GM18499 (cell line): ENCODE results near the gene DGUOK.

Source experiments
- ATAC-seq: cut with Tn5 transposase; IDR thresholded peaks from one replicate; pipeline ENCODE4 v1.9.1; 2021; ENCODE audit warnings: moderate number of reproducible peaks; ENCODE audit not compliant: insufficient read depth, unreplicated experiment

Gene DGUOK

GRCh38 chr2:73972846-73973245 lies 46.2 kb downstream of the DGUOK start:
- no peak for ATAC-seq

DNA sequence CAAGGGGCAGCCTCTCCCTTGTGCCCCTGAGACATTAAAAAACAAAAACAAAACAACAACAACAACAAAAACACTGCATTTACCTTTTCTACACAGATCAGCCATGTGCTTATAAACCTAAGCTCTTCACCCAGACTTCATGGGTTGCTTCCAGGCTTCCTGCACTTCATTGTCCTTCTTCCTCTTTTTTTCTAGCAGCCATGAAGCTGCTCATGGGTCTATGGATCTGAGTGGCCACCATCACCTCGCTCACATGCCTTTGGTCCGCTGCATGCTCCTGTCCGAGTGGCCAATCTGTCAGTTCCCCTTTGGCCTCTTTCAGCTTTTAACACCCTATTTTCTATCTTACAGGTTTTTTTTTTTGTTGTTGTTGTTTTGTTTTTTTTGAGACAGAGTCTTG lies 49.1 kb downstream of the DGUOK start:
- no peak for ATAC-seq

GRCh38 chr2:73976803-73977202 lies 50.1 kb downstream of the DGUOK start:
- ATAC-seq: no peak

- ATAC-seq: no peak
These were observed 50.8 kb downstream of the DGUOK start for GRCh38 chr2:73977466-73977865.

DNA sequence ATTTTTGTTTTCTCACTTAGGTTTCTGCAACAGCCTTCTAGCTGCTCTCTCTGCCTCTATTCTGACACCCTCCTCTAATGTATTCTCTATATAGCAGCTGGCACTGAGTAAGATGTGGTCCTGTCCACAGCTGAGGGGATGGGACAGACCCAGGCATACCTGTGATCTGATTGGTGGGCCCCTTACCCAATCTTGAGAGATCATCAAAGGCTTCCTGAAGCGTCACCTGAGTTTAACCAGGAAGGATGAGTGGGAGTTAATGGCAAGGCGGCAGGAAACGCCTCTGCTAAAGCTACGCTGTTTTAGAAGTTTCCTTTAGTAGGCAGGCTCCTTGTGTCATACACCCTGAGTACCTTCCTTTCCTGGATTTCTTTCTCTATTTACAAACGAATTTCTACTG lies 52.3 kb downstream of the DGUOK start:
- no peak for ATAC-seq

DNA sequence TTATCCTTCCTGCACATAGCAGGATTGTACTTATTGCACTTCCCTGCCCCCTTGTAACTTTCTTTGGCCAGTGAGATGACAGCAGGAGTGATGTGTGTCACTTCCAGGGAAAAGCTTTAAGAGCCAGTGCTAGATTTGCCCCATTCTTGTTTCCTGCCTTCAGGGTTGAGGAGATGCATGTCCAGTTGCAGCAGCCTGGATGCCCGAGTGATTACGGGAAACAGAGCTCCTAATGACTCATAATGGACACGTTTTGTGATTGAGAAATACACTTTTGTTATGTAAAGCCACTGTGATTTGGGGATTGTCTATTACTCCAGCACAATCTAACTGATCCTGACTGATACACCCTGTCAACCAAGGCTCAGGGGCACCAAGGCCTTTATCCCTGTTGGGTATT lies 53.0 kb downstream of the DGUOK start:
- no peak for ATAC-seq

DNA sequence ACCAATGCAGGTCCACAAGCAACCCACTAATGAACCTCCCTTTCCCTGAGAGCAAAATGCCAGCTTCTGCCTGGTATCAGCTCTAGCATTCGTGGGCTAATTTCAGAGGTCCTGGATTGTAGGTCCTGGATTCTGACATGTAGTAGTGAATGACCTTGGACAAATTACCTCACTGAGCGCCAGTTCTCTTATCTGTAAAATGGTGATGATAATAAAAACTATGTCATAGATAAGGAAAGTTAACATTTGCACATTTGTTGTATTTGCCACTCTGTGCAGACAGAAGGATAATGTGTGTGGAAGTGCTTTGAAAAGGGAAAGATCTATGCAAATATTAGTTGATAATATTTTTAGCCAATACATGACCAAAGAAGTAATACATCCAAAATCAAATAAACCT lies 53.9 kb downstream of the DGUOK start:
- ATAC-seq: no peak

- no peak for ATAC-seq
These were observed 54.7 kb downstream of the DGUOK start for GRCh38 chr2:73981081-73982001.

DNA sequence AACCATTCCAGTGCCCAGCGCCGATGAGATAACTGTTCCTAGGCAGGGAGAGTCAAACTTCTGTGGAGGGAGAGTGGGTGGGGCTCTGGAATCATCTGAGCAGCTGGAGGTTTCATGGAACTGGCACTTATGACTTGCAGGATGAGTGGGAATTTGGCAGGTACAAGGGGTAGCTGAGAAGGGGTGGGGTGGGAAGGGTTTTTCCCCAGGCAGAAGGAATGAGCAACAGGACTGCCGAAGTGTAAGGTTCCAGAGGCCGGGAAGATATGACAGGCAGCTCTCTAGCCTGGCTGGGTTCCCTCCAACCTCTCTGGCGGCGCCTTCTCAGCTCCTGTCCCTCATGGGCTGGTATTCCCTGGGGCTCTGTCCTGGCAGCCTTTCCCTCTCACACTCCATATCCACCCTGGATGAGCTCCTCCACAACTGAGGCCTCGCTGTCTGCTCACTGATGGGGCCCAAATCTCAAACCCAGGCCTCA lies 55.5 kb downstream of the DGUOK start:
- no peak for ATAC-seq

DNA sequence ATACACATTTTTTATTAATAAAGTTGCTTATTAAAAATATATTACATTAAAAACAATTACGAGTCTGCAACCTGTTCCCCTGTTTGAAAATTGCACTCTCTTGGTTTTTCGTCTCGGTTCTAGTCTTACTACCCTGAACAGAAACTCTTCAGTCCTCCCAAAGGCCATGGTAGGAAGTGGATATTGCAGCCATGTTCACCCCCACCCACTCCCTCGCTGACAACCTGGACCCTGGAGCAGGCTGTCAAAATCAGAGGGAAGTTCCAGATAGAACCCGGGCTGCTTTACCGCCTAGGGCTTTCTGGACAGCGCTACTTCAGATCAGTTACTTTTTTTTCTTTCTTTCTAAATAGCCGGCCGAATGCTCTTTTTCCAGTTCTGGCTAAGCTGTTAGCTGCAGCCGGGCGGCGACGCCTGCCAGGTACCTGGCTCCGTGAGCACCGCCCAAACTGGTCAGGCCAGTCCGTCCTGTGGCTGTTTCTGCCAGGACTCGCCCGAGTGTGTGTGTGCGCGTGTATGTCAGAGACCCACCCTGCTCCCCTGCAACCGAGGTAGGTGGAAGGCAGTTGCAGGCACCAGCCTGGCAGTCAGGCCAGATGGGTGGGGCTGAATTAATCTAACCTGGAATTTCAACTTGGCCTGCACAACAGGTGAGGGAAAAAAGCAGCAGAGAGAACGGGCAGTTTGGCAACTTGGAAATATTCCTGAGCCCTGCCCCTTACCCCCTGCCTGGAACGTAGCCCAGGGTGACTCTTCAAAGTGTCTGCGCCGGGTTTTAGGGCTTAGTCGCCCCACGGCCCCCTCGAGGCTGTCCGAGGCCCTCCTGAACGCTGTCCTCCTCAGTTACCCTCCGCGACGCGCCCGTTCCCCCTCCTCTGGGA lies 56.9 kb downstream of the DGUOK start:
- no peak for ATAC-seq

DNA sequence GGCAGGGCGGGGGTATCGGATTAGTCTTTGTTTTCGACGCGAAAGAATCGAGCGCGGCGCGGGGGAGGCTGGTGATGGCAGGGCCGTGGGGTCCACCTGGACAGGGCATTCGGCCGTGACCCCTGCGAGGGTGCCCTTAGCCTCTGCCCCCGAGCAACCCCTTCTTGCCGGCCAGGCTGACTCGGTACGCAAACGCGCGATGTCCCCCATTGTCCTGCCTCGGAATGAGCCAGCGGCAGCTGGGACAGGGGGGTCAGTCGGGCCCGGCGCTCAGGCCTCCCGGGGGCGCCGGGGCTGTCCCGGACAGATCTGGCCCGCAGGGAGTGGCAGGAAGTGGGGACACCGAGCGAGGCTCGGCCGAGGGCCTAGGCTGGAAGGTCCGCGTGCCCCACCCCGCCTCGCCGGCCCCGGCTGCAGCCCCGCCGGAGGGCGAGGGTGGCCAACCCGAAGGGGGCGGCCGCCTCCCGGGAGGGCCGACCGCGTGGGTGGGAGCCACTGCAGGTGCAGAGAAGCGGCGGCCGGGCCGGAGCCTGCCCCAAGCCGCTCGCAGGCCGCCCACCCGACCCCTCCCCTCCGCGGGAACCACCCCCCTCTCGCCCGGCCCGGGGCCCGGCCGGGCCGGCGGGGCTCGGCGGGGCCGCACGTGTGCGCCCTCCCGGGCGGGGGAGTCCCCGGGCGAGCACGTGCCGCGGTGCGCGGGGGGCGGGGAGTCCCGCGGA lies 57.7 kb downstream of the DGUOK start, which contains the start of gene TET3:
Gene TET3 (plus strand): TSS at position 708 of the 719 bp plus-strand sequence. CDS start 1,494 bp downstream, outside the sequence.
- no peak for ATAC-seq

- no peak for ATAC-seq
These were observed 58.2 kb downstream of the DGUOK start for GRCh38 chr2:73984922-73985307.

DNA sequence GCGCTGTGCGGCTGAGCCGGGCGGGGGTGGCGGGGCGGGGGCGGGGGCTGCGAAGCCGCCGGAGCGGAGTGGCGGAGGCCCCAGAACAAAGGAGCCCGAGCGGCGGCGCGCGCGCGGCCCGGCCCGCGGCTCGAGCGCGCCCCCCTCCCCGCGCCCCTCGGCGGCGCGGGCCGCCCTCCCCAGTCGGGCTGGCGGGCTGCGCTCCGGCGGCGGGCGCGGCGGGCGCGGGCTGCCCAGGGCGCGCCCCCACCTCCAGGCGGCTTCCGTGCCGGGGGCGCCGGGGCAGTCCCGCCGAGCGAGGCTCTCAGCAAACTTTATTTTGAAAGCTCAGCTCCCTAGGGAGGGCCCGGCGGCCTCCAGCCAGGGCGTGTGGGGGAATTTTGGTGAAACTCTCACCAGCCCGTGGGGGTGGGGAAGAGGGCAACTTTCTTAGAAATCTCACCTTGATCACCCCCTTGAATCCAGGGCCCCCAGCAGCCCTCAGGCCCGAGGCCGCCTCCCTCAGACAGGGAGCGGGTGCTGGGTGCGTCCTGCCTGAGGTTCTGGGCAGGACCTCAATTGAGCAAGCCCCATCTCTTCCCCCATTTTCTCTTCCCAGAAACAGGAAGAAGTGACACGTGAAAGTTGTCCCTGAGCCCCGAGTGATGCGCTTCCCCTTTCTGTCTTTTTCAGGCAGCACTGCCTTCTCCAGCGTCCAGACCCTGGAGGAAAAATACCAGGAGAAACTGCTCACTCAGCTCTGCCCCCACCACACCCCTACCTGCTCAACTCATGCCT lies 58.8 kb downstream of the DGUOK start:
- ATAC-seq: no peak

DNA sequence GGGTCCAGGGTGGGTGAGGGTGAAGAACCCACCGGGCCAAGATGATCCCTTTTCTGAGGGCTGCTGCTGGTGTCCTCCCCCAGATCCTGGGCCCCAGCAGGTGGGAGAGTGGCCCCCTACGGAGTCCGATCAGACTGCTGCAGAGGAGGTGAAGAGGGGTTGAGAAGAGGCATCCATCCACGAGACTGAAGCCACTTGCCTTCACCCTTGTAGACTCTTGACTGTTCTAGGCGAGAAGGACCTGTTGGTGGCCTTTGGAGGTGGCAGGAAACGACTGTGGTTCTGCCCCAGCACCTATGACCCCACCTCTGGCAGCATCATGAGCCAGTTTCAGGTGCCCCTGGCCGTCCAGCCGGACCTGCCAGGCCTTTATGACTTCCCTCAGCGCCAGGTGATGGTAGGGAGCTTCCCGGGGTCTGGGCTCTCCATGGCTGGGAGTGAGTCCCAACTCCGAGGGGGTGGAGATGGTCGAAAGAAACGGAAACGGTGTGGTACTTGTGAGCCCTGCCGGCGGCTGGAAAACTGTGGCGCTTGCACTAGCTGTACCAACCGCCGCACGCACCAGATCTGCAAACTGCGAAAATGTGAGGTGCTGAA lies 59.5 kb downstream of the DGUOK start:
- no peak for ATAC-seq

DNA sequence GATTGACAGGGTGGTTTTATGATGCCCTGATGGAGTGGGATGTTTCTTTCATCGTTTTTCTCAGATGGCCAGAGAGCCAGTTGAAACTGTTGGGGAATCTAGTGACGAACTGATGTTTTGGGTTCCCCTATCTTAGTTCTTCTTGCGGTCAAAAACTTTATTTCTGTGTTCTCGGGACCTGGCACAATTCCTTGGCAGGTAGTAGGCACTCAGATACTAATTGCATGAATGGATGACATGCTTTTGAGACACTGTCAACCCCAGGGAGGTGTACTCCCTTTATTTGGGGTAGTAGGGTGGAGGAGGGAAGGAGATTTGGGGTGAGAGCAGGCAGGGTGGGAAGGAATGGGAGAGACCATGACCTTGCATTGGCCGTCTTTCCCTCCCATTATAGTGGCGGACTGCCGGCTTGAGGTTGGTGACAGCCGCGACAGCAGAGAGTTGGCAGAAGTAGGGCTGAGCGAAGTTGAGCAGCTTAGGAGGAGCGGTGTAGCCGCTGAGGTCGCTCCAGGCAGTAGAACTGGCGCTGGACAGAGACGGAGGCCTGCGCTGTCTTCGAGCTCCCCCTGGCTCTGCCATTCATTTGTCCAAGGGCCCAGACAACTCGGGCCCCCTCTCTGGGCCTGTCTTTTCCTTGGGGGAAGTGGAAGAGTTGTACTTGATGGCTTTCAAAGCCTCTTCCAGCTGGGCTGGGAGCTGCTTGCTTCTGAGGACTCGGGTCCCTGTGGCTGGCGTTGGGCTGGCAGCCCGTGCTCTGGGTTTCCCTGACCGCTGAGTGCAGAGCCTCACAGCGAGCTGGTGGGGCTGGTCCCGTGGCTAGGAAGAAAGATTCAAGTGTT lies 60.6 kb downstream of the DGUOK start:
- ATAC-seq: no peak

DNA sequence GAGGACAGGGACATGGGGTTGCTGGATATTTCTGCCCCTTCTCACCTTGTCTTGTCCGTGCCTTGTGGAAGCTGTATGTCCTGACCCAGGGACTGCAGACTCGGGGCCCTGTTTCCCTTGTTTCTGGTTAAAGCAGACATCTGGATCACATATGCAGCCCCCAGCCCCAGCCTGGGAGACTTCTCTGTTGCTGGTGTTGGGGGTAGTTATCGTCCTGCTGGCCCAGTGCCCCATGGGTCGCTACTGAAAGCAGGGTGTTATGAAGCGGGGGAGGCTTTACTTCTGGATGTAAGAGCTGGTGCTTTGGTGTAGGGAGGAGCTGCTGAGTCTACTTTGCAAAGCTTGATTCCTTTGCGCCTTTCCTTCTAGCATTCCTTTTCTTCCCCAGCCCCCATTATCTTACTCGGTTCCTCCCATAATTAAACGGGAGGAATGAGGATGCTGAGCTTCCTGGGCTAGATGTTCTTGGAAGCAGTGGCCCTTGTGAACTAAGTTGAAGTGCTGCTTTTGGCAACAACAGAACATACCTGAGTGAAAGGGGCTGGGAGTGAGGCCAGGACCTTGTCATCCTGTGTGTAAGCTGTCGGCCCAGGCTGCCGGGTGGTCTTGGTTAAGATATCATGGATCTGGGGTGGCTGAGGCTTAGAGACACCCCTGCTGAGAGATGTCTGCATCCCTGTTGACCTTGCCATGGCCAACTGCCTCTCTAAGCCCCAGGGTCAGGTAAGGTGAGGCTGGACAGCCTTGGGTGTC lies 61.4 kb downstream of the DGUOK start:
- ATAC-seq: no peak

DNA sequence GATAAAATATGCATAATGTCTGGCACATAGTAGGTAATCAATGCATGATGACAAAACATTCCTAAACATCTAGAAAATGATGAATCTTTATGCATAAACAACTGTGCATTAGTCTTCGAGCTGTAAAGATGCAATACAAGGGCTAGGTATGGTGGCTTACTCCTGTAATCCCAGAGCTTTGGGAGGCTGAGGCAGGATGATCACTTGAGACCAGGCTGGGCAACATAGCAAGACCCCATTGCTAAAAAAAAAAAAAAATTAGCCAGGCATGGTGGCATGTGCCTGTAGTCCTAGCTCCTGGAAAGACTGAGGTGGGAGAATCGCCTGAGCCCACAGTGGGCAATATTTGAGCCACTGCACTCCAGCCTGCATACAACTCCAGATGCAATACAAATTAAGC lies 63.3 kb downstream of the DGUOK start:
- ATAC-seq: no peak

DNA sequence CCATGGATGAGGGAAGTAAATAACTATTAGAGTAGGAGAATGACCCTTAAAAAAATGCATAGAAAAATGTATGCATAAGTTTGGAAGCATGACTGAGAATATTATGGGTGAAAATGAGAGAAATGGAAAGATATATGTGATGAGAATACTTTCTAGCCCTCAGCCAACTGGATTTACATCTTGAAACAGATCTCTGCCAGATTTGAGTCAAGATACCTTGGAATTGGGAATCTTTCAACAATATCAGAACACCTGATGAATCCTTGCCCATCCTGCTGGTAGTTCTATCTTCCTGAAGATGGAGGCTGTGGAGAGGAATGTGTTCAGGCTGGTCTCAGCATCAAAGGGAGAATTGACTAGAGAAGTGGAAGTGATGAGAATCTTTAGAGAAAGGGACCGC lies 63.9 kb downstream of the DGUOK start:
- ATAC-seq: no peak
